ENCODE measurements around the gene BATF3. TPM values are rescaled to one million over a fixed set of nuclear protein-coding genes. Genes with fewer than 3 reads are reported as not detected.
"Not testable (repeated sequence)": the region's sequence is repeated elsewhere in the genome, so short reads cannot be mapped to it uniquely, and the experiment has no call there.

The BATF3 gene
- total RNA-seq, 1 donor from 2014 or later: not detected

- Mint-ChIP-seq H3K27me3 (ENCODE audit: low read depth) (peaks cover 5% of the 10 kb centered on the region), H3K36me3 (ENCODE audit: low read depth) (no peaks in the 10 kb centered on the region), H3K4me1 (peaks cover 9% of the 10 kb centered on the region)
These were observed 14.0 kb upstream of the BATF3 start for GRCh38 chr1:212713465-212714136.

GRCh38 chr1:212712451-212713303 lies 13.0 kb upstream of the BATF3 start:
- no peak for TF ChIP-seq CTCF (conservative IDR thresholded peaks at IDR 0.05)
- H3K4me1 Mint-ChIP-seq: peaks cover 9% of the 10 kb centered on the region
- no peaks in the 10 kb centered on the region for H3K36me3 Mint-ChIP-seq (ENCODE audit: low read depth)
- peaks cover 2% of the 10 kb centered on the region for H3K27me3 Mint-ChIP-seq (ENCODE audit: low read depth)
- no peak for DNase-seq (ENCODE audit: low read depth, low spot score)
- no peak overlapping the region for H3K4me3 Mint-ChIP-seq
- no peak overlapping the region for H3K27ac Mint-ChIP-seq (ENCODE audit: unreplicated experiment)
- no peaks in the 10 kb centered on the region for H3K9me3 Mint-ChIP-seq

More at GRCh38 chr1:212713465-212714136, 14.0 kb upstream of the BATF3 start:
- no peak overlapping the region for H3K4me3 Mint-ChIP-seq
- no peak for DNase-seq (ENCODE audit: low read depth, low spot score)
- TF ChIP-seq CTCF (conservative IDR thresholded peaks at IDR 0.05): no peak
- no peaks in the 10 kb centered on the region for H3K9me3 Mint-ChIP-seq
- H3K27ac Mint-ChIP-seq (ENCODE audit: unreplicated experiment): no peak overlapping the region

GRCh38 chr1:212711974-212712373 lies 12.3 kb upstream of the BATF3 start:
- not testable (repeated sequence) for H3K4me1 Mint-ChIP-seq; DNase-seq (ENCODE audit: low read depth, low spot score); H3K27me3 Mint-ChIP-seq (ENCODE audit: low read depth); H3K4me3 Mint-ChIP-seq; H3K36me3 Mint-ChIP-seq (ENCODE audit: low read depth); H3K27ac Mint-ChIP-seq (ENCODE audit: unreplicated experiment); H3K9me3 Mint-ChIP-seq

GRCh38 chr1:212710566-212710965 lies 10.9 kb upstream of the BATF3 start:
- H3K9me3 Mint-ChIP-seq: no peaks in the 10 kb centered on the region
- no peaks in the 10 kb centered on the region for H3K36me3 Mint-ChIP-seq (ENCODE audit: low read depth)
- no peak for DNase-seq (ENCODE audit: low read depth, low spot score)
- H3K4me1 Mint-ChIP-seq: peaks cover 9% of the 10 kb centered on the region
- no peak for TF ChIP-seq CTCF (conservative IDR thresholded peaks at IDR 0.05)
- no peak overlapping the region for H3K27ac Mint-ChIP-seq (ENCODE audit: unreplicated experiment)
- H3K27me3 Mint-ChIP-seq (ENCODE audit: low read depth): no peaks in the 10 kb centered on the region
- H3K4me3 Mint-ChIP-seq: no peak overlapping the region

GRCh38 chr1:212703991-212704564 lies 4.4 kb upstream of the BATF3 start:
- DNase-seq (ENCODE audit: low read depth, low spot score): no peak
- TF ChIP-seq CTCF (conservative IDR thresholded peaks at IDR 0.05): no peak
- Mint-ChIP-seq H3K27ac (ENCODE audit: unreplicated experiment) (no peak overlapping the region), H3K27me3 (ENCODE audit: low read depth) (peaks cover 49% of the 10 kb centered on the region), H3K4me1 (peaks cover 9% of the 10 kb centered on the region), H3K9me3 (no peaks in the 10 kb centered on the region), H3K36me3 (ENCODE audit: low read depth) (no peaks in the 10 kb centered on the region), H3K4me3 (no peak overlapping the region)
